NCI-H510A treated with DMSO at 0.1 percent for 48 hours (cell line): ENCODE data around the gene CTDSP1.

ENCODE experiments used
- DNase-seq: peaks from one replicate; lab custom pipeline; 2025; lab: John Stamatoyannopoulos, UW

CTDSP1 gene

GRCh38 chr2:218399391-218400166, at the start of gene CTDSP1:
TSS of gene CTDSP1 (plus strand) at chr2:218399868. CDS start at chr2:218400091, 223 bp downstream.
- peak; percentile 88 for DNase-seq

- no peak for DNase-seq
Measured at GRCh38 chr2:218354045-218354444, 45.6 kb upstream of the CTDSP1 start.

GRCh38 chr2:218354850-218355443, 44.7 kb upstream of the CTDSP1 start:
- no peak for DNase-seq

- DNase-seq, result no peak
Measured at GRCh38 chr2:218357236-218358177, 42.2 kb upstream of the CTDSP1 start.

- no peak for DNase-seq
Measured at GRCh38 chr2:218360453-218360852, 39.2 kb upstream of the CTDSP1 start.

GRCh38 chr2:218362606-218363005, 37.1 kb upstream of the CTDSP1 start:
- DNase-seq, result no peak

- DNase-seq, result no peak
Measured at GRCh38 chr2:218363736-218364135, 35.9 kb upstream of the CTDSP1 start.

GRCh38 chr2:218364196-218364595, 35.5 kb upstream of the CTDSP1 start:
- DNase-seq, result no peak

GRCh38 chr2:218366621-218367414, 32.9 kb upstream of the CTDSP1 start:
- DNase-seq, result no peak

- DNase-seq, result no peak
Measured at GRCh38 chr2:218367415-218368149, 32.1 kb upstream of the CTDSP1 start.

- no peak for DNase-seq
Measured at GRCh38 chr2:218368150-218368528, 31.5 kb upstream of the CTDSP1 start.

GRCh38 chr2:218368621-218369153, 31.0 kb upstream of the CTDSP1 start:
- DNase-seq, result peak; percentile 79

- DNase-seq, result peak; percentile 96
Measured at GRCh38 chr2:218369330-218369729, 30.3 kb upstream of the CTDSP1 start.

- no peak for DNase-seq
Measured at GRCh38 chr2:218370410-218371063, 29.1 kb upstream of the CTDSP1 start.

- DNase-seq, result no peak
Measured at GRCh38 chr2:218371983-218372350, 27.7 kb upstream of the CTDSP1 start.

GRCh38 chr2:218374795-218375194, 24.9 kb upstream of the CTDSP1 start:
- no peak for DNase-seq

- no peak for DNase-seq
Measured at GRCh38 chr2:218375212-218375611, 24.5 kb upstream of the CTDSP1 start.

- no peak for DNase-seq
Measured at GRCh38 chr2:218378053-218378452, 21.6 kb upstream of the CTDSP1 start.

GRCh38 chr2:218381916-218382366, 17.7 kb upstream of the CTDSP1 start, which contains the start of gene SLC11A1:
TSS of gene SLC11A1 (plus strand) at chr2:218382273. CDS start at chr2:218382369, 96 bp downstream.
- no peak for DNase-seq

- no peak for DNase-seq
Measured at GRCh38 chr2:218382785-218383184, 16.9 kb upstream of the CTDSP1 start.
